ENCODE measurements around the gene AAK1. TPM values are rescaled to one million over a fixed set of nuclear protein-coding genes. Genes with fewer than 3 reads are reported as not detected.
A peak's percentile ranks its signal among the peaks of the same experiment; 100 is the strongest.

Gene AAK1
- total and polyA plus RNA-seq, 4 donors: 10.0 to 56.2 (median 27.3) TPM

GRCh38 chr2:69510204-69510603 lies 133.3 kb downstream of the AAK1 start:
- Histone ChIP-seq H3K9ac (ENCODE audit: insufficient read depth in 1 of 2, low read length in 2 of 2) (no peak overlapping the region), H3K27ac (ENCODE audit: low read depth in 1 of 2, low read length in 1 of 2) (no peak overlapping the region), H3K9me3 (ENCODE audit: control insufficient read depth in 4 of 4, insufficient read depth in 3 of 4, low read length in 3 of 4) (no peaks in the 10 kb centered on the region), H3K36me3 (ENCODE audit: control insufficient read depth in 4 of 4, insufficient read depth in 4 of 4, low read length in 4 of 4) (peaks cover 18 to 43% (median 33%) of the 10 kb centered on the region in 4 donors), H3K4me1 (ENCODE audit: control insufficient read depth in 5 of 5, insufficient read depth in 5 of 5, low read length in 5 of 5) (peaks cover 0 to 16% (median 5%) of the 10 kb centered on the region in 5 donors), H3K27me3 (ENCODE audit: control insufficient read depth in 3 of 3, insufficient read depth in 3 of 3, low read length in 2 of 3) (no peaks in the 10 kb centered on the region), H3K4me3 (no peak overlapping the region)
- DNase-seq (no peak), ATAC-seq (ENCODE audit: insufficient read depth, low FRiP score) (no peak)
- no peak for TF ChIP-seq CTCF (IDR thresholded peaks at IDR 0.05; ENCODE audit: control extremely low read depth, extremely low read depth)
- 76 to 99% methylated on average over 2 of the region's 2 CpGs for WGBS, 2 donors

GRCh38 chr2:69509750-69510140 lies 133.8 kb downstream of the AAK1 start:
- Histone ChIP-seq H3K9ac (ENCODE audit: insufficient read depth in 1 of 2, low read length in 2 of 2) (no peak overlapping the region), H3K27me3 (ENCODE audit: control insufficient read depth in 3 of 3, insufficient read depth in 3 of 3, low read length in 2 of 3) (no peaks in the 10 kb centered on the region), H3K36me3 (ENCODE audit: control insufficient read depth in 4 of 4, insufficient read depth in 4 of 4, low read length in 4 of 4) (peaks cover 18 to 46% (median 33%) of the 10 kb centered on the region in 4 donors), H3K4me1 (ENCODE audit: control insufficient read depth in 5 of 5, insufficient read depth in 5 of 5, low read length in 5 of 5) (peaks cover 0 to 16% (median 5%) of the 10 kb centered on the region in 5 donors), H3K4me3 (no peak overlapping the region), H3K27ac (ENCODE audit: low read depth in 1 of 2, low read length in 1 of 2) (no peak overlapping the region), H3K9me3 (ENCODE audit: control insufficient read depth in 4 of 4, insufficient read depth in 3 of 4, low read length in 3 of 4) (no peaks in the 10 kb centered on the region)
- no peak for DNase-seq
- no peak for ATAC-seq (ENCODE audit: insufficient read depth, low FRiP score)
- WGBS, 2 donors: 95 to 97% methylated on average over 7 of the region's 7 CpGs
- TF ChIP-seq CTCF (IDR thresholded peaks at IDR 0.05; ENCODE audit: control extremely low read depth, extremely low read depth): no peak

GRCh38 chr2:69509011-69509749 lies 134.4 kb downstream of the AAK1 start:
- peaks cover 17 to 47% (median 33%) of the 10 kb centered on the region in 4 donors for H3K36me3 ChIP-seq (ENCODE audit: control insufficient read depth in 4 of 4, insufficient read depth in 4 of 4, low read length in 4 of 4)
- 61 to 78% methylated on average over 7 of the region's 7 CpGs for WGBS, 2 donors
- H3K27me3 ChIP-seq (ENCODE audit: control insufficient read depth in 3 of 3, insufficient read depth in 3 of 3, low read length in 2 of 3): no peaks in the 10 kb centered on the region
- H3K27ac ChIP-seq (ENCODE audit: low read depth in 1 of 2, low read length in 1 of 2): no peak overlapping the region
- peaks cover 0 to 11% (median 5%) of the 10 kb centered on the region in 5 donors for H3K4me1 ChIP-seq (ENCODE audit: control insufficient read depth in 5 of 5, insufficient read depth in 5 of 5, low read length in 5 of 5)
- ATAC-seq (ENCODE audit: insufficient read depth, low FRiP score) (no peak), DNase-seq (peak; percentile 65 to 74 (median 69))
- no peak overlapping the region for H3K9ac ChIP-seq (ENCODE audit: insufficient read depth in 1 of 2, low read length in 2 of 2)
- H3K9me3 ChIP-seq (ENCODE audit: control insufficient read depth in 4 of 4, insufficient read depth in 3 of 4, low read length in 3 of 4): no peaks in the 10 kb centered on the region
- no peak overlapping the region for H3K4me3 ChIP-seq
- TF ChIP-seq CTCF (IDR thresholded peaks at IDR 0.05; ENCODE audit: control extremely low read depth, extremely low read depth): no peak

All from lung (tissue), 12 donors.